Fibroblast of skin of abdomen (primary cell): Measurements from ENCODE around the gene ERGIC1.
"Not testable (repeated sequence)": the region's sequence is repeated elsewhere in the genome, so short reads cannot be mapped to it uniquely, and the experiment has no call there.

Experiments
- DNase-seq: peaks from one replicate; pipeline ENCODE4 v3.0.0-alpha.2; 2013

The ERGIC1 gene

DNA sequence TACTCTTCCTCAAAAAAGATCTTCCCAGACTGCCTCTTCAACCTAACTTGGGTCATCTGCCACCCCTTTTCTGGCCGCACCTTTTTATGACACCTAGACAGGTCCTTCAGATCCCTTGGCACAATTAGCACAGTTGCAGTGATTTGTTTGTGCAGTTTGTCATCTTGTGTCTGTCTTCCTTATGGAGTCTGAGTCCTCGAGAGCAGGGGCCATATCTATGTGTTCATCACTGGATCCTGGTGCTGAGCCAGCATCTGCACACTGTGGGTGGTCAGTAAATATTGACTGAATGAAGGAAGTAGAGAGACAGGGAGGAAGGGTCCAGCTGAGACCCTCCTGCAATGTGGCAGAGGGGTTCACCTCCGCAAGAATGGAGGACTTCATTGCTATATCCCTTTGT lies 14.4 kb downstream of the ERGIC1 start:
- DNase-seq, result no peak

DNA sequence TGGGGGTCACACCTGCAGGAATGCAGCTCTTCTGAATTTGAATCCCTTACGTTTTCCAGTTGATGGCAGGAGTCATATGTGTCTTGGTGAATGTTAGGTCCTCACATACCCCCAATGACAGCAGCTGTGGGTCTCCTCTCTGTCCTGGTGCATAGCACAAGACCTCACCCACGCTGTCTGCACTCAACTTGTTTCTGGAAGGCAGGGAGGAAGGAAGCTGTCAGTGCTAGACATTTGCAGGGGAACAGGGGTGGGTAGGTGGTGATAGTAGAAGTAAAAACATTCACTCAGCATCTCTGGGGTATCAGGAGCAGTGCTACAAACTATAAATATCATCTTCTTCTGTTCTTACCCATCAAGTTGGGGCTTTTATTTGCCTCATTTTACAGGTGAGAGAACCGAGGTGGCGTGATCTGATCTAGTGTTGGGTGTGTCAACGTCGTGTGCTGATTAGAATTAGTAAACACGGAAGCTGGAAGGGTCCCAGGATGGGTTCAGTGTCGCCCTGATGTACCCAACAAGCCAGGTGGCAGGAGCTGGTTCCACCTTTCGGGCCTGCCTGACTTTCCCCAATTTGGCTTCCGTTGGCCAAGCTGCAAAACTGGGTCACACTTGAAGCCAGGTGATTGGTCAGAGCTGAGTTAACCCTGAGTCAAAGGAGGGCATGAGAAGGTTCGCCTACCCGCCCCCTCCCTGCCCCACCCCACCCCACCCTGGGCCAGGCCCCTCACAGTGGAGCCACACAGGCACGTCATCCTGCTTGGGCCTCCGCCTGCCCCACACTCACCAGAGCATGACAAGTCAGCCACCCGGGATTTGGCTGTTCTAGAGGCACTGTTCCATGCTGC lies 15.8 kb downstream of the ERGIC1 start:
- DNase-seq, result no peak

DNA sequence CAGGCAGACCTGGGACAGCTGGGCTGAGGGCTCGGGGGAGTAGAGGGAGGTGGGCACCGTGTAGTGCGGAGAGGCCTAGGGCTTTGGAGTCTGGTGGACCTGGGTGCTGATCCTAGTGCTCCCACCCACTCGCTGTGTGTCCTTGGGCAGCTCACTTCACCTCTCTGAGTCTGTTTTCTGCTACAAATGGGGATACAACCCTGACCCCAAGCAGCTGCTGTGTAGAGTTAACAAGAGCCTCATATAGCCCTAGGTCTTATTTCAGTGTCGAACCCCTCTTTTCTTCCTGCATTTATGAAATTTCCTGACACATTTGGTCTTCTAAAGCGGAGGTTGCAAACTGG lies 16.4 kb downstream of the ERGIC1 start:
- DNase-seq, result no peak

DNA sequence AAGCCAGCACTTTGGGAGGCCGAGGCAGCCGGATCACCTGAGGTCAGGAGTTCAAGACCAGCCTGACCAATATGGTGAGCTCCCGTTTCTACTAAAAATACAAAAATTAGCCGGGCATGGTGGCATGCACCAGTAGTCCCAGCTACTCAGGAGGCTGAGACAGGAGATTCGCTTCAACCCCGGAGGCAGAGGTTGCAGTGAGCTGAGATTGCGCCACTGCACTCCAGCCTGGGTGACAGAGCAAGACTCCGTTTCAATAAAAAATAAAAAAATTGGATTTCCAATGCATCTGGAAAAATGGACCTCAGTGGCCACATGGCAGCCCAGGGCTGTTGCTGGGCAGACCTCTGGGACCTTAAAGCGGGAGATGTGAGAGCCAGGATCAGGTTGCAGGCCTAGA lies 17.2 kb downstream of the ERGIC1 start:
- DNase-seq, result not testable (repeated sequence)

DNA sequence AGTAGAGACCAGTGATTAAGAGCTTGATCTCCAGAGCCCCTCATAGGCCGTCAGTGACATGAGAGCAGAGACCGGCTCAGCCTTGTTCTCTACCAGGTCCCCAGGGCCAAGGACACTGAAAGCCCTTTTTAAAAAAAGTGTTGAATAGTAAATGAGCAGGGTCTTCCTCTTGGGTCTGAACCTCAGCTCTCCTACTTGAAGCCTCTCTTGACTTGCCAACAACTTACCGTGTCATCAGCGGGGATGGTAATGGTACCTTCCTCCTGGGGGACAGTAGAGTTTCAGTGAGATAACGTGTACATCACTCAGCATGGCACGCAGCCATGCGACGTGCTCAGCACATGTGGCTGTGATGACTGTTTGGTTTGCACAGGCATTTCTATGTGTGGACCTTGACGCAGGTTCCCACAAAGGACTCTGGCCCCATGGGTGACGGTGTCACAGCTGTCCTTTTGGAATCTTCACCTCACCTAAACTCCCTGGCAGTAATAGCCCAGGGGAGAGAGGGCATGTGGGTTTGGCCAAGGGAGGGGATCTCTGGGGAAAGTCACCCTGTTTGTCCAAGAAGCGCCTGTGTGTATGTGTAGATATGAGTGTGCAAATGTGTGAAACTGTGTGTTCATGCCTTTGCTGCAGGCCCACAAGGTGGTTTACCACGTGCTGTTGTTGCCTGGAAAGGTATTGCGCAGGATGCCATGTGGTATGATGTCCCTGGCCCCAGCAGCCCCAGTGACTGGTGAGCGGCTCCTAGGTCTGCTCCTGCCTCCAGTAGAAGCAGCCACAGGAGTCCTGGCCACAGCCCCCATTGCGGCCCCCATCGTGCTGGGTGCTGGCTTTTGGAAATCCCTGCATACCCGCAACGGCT lies 18.7 kb downstream of the ERGIC1 start:
- peak; percentile 51 for DNase-seq

DNA sequence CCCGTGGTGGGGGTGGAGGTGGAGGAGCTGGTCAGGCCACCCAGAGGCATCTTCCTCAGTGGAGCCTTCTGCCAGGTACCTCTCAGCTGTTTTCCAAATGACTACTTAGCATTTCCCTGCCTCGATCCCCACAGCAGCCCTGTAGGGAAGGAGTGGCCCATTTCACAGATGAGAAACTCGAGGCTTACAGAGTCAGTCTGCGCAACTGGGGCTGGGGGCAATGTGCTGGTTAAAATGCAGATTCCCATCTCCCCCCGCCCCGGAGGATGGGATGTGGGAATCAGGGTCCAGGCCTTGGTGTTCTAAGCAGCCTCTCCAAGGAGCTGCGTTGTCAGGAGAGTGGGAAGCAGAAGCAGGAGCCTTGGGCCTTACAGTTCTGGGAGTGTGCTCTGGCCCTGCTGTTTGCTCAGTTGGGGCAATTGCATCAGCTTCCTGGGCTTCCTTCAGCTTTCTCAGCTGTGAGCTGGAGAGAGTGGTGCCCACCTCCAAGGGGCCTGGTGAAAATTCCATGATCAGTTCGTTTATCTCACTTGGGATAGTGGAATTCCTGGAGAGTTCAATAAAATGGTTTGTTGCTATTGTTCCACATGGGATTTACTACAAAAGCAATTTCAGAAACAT lies 19.4 kb downstream of the ERGIC1 start:
- DNase-seq, result peak; percentile 75

DNA sequence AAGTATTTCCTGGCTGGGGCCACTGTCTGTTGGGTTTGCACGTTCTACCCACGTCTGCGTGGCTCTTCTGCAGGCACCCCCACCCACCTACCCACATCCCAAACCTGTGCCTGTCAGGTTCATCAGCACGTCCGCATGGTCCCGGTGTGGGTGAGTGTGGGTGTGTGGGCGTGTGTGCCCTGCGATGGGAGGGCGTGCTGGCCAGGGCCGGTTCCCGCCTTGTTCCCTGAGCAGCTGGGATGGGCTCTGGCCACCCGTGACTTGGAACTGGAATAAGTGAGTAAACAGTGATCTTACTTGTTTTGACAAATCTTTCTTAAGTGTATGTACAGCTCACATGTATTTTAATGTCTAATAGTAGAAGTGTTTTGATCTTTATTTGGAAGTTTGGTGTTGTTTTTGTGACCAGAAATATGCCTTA lies 20.4 kb downstream of the ERGIC1 start:
- DNase-seq, result no peak

DNA sequence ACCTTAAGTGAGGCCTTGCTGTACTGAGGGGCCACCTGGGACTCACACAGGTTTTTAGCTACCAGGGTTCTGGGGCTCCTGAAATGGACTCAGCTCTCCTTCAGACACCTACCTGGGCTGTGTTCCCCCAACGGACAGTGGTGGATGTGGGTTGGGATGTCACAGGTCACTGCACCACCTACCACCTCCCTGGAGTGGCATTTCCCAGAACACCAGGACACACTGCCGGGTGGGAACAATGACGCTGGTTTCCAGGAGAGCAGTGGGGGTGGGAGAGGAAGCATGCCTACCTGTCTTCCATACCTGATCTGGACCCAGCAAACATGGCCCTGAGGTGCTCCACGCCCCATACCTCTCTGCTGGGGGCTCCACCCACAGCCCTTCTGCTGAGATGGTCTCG lies 20.9 kb downstream of the ERGIC1 start:
- DNase-seq, result no peak

DNA sequence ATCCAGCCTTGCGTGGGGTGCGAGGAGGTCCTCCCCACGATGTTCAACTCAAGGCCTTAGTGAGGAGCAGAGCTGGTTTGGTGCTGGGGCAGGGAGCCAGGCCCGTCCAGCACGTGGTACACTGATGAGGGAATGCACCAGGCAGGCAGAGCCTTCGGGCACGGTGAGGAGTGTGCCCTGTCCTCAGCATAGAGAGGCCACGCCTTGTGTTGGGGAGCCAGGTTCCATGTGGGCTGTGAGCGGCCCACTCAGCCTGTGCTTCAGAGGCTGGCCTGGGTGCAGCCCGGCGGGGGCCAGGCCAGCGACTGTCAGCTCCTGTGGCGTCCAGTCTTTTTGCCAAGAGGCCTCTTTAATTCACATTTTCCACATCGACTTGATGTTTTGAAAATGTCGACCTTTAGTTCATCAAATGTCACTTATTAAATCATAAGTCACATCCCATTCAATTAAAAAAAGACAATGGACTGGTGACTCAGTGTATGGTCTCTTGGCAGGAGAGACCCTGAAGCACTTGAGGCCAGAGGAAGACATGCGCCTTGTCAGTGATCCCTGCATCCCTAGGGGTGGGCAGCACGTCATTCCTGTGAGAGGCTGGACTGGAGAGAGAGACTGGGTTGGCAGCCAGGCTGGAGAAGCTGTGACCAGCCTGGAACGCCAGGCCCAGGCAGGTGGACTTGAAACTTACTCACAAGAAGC lies 21.7 kb downstream of the ERGIC1 start:
- no peak for DNase-seq

DNA sequence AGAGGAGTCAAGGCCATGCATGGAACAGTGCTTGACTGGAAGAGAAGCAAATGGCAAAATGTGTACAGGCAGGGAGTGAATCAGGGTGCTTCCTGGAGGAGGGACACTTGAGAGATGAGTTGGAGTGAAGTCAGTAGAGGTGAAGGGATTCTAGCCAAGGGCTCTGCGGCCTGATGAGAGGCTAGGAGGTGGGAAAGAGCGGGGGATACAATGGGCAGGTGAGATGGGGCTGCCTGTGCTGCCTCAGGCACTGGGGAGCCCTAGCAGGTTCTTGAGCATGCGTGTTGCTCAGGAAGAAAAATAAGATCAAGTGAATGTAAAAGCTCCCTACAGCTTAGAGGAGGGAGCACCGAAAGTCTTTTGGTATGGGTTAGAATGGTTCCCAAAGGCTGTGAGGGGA lies 22.3 kb downstream of the ERGIC1 start:
- DNase-seq, result no peak

DNA sequence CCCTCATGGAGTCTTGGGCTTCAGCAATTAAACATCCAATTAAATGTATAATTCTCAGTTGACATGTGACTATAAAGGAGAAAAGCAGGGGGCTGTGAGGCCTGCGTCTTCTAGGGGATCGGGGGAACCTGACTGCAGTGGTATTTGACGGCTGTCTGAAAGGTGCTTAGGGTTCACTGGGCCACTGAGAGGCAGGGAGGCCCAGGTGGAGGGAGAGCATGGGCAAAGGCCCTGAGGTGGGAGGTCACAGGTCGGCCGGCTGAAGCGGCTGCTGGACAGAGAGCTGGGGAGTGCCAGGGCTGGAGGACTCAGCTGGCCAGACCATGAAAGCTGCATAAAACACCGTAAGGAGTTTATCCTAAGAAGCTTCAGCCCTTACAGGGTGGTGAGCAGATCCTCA lies 23.9 kb downstream of the ERGIC1 start:
- DNase-seq, result no peak

DNA sequence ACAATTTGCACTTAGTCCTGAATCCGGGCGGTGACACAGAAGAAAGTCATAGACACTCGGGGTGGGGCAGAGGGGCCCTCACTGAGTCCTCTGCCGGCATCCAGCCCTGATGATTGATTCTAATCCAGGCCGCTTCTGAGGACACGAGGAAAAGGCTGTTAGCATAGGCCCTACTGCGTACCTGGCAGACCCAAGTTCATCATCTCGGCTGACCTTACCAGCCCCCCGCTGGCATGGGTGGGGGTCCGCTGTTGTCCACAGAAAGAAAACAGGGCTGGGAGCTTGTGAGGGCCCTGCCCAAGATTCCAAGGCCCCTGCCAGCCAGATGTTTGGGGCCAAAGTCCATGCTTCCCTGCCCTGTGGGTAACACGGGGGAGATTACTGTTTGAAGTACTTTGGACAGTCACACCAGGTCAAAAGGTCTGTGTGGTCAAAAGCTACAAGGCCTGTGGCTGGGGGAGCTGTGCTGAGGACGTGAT lies 24.5 kb downstream of the ERGIC1 start:
- no peak for DNase-seq

DNA sequence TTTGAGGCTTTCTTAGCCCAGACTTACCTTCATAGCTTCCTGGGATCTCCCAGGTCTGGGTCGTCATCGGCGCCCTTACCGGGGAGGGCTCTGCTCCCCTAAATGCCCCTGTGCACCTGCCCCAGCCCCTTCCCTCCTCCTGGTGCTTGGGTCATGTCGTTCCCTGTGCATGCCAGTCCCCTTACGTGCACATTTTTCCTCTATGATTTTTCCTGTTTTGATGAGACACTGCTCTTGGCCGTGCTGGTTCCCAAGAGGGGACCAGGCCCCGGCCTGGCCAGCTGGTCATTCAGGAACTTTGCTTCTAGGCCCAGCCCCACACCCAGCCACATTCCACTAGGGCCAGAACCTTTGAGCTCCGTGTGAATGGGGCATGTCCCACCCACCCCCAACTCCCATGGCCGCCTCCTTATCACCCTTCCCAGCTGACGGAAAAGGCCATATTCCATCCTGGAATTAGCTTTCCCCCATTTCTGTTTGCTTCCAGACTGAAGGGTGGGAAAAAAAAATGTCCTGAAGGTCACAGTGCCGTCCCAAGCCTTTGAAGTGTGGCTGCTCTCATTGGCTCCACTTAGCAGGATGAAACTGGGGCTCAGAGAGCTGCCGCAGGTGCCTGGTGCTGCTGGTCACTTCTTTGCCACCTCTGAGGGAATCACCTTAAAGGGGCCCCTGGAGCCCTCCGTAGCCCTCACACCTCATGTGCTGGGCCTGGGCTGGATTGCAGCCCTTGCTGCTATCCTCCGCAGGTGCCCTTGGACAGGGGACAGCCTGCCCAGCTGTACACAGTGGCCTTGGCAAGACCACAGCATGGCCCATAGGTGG lies 25.1 kb downstream of the ERGIC1 start:
- DNase-seq, result no peak

DNA sequence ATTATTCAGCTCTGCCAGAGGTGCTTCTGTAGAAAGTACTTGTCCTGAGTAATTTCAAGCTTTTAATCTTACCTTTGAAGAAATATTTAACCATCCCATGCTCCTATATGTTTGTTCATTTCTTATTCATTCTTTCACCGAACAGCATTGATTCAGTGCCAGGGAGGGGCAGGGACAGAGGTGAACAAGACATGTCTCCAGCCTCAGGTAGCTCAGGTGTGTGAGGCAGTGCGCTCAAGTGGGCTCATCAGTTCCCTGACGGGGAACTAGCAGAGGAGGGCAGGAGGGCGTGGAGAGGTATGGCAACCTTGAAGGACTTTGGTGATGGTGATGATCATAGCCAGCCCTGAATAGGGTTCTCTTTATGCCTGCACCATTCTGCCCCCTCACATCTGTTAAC lies 25.9 kb downstream of the ERGIC1 start:
- no peak for DNase-seq

DNA sequence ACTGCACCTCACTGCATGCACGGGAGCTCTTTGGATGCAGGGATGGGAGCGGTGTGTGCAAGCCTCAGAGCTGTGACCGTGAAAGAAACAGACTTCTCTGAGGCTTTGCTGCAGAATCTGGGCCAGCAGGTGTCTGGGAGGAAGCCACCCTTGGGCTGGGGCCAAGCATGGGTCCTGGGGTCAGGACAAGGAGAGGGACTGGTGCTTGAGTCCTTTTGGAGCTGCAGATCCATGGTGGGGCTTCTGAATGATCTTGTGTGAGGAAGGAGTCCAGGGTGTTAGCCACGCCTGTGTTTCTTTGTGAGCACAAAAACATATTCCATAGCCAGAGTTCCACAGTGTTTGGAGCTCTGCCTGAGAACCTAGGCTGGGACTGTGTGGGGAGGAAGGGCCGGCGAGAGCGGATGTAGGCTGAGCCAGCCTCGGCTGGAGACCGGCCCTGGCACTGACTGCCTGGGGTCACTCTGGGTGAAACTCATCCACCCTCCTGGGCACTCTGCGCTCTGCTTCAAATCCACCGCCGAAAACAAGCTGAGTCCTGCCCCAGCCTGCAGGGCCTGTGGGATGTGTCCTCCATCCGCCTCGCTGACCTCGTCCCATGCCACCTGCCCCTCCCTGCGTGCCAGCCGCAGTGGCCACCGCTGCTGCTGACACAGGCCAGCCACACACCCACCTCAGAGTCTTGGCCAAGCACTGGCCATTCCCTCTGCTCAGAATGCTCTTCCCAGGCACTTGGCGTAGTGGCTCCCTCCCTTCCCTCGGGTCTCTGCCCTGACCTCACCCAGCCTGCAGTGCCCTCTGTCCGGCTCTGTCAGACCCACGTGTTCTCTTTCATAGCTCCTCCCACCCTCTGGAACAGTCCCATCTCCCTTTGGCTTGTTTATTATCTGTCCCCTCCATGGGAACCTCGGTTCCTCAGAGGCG lies 26.7 kb downstream of the ERGIC1 start:
- no peak for DNase-seq

DNA sequence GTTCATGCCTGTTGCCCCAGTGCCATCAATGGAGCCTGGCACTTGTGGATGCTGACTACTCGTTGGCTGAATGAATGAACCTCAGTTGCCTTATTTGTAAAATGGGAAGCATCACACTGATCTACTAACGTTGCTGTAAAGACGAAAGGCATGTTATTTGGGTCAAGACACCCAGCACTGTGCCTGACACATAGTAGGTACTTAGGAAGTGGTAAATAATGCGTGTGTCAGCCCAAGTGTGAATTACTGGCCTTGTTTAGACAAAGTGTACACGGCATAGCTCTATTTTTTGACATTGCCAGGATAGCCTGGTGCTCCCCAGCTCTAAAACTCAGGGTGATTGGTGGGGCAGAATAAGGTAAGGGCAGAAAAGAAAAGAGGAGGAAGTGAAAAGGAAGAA lies 27.4 kb downstream of the ERGIC1 start:
- DNase-seq, result no peak

DNA sequence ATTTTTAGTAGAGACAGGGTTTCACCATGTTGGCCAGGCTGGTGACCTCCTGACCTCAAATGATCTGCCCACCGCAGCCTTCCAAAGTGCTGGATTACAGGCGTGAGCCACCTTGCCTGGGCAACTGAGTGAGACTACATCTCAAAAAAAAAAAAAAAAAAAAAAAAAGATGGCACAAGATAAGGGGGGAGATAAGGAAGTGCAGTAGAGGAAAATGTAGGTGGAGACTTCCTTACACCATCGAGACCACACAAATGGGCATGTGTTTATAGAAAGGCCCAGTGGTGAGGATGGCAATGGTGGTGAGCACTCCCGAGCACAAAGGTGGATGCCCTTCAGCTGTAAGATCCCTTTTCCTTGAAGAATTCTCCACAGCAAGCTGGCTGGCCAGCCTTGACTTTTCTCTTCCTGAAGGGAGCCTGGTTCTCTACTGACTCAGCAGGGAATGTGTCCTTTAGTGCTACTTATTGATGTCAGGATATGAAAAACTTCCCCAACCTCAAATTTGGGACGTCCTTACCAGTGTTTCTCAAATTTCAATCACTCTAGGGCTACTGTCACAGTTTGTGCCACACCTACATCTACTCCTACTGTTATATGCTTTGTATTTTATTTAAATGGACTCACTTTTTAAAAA lies 28.2 kb downstream of the ERGIC1 start:
- DNase-seq, result no peak

DNA sequence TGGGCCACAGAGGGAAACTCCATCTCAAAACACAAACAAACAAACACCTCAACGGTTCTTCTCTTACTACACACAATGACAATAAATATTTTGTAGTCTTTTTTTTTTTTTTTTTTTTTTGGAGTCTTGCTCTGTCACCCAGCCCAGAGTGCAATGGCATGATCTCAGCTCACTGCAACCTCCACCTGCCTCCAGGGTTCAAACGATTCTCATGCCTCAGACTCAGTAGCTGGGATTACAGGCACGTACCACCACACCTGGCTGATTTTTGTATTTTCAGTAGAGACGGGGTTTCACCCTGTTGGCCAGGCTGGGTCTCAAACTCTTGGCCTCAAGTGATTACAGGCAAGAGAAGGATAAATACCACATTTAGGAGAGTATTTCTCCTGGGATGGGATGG lies 30.1 kb downstream of the ERGIC1 start:
- not testable (repeated sequence) for DNase-seq

DNA sequence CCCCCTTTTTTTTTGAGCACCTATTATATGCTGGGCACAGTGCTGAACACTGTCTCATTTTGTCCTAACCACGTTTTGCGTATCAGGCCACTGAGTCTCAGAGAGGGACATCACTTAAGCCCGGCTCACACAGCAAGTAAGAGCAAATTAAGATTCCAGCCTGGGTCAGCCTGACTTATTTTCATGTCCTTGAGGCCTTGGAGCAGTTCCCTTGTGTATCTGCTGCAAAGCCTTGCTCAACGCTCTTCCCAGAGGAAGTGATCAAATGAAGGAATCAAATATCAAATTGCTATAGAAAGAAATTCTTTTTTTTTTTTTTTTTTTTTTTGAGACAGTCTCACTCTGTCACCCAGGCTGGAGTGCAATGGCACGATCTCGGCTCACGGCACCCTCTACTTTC lies 30.7 kb downstream of the ERGIC1 start:
- DNase-seq, result no peak

DNA sequence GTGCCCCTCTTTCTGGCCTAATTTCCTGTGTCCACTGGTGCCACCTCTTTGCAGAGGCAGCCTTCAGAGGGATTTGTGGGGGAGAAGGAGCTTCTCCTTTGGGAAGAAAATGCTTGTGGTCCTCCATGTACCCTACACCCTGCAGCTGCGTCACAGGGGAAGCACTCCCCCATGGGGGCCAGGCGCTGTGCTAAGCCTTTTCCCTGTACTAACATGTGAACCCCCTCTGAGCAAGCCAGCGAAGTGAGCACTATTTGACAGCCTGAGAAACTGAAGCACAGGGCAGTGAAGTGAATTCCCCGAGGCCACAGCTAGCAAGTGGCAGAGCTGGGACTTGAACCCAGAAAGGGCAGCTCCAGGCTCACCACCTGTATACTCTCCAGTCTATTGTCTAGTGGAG lies 32.3 kb downstream of the ERGIC1 start:
- DNase-seq, result no peak
